Kidney (tissue), 14 donors: ENCODE results near the gene GLT1D1. TPM values are rescaled to one million over a fixed set of nuclear protein-coding genes. Genes with fewer than 3 reads are reported as not detected.

Source experiments
- DNase-seq, 5 donors: peaks; one replicate each; pipeline ENCODE4 v3.0.0-alpha.2; 2013 to 2020
- FAIRE-seq: peaks from 2 replicates; lab custom pipeline; 2012; peaks lifted over from hg19 to GRCh38; lab: Jason Lieb, UNC
- H3K27ac ChIP-seq, 2 donors: one replicate each; pipeline ENCODE4 v1.7.0; 2013; ENCODE audit warnings: low read depth in 2 of 2, low read length in 2 of 2, inconsistent platforms in 1 of 2
- H3K27me3 ChIP-seq: one replicate; pipeline ENCODE4 v1.7.1; 2013; ENCODE audit warnings: low read length, inconsistent platforms; ENCODE audit not compliant: control insufficient read depth, insufficient read depth
- H3K36me3 ChIP-seq, 3 donors: one replicate each; pipeline versions ENCODE4 v1.7.0 to v1.7.1; 2013; ENCODE audit warnings: low read length in 3 of 3, control low read depth in 1 of 3, inconsistent platforms in 1 of 3; ENCODE audit not compliant: insufficient read depth in 3 of 3, control insufficient read depth in 2 of 3
- H3K4me1 ChIP-seq, 3 donors: one replicate each; pipeline versions ENCODE4 v1.7.0 to v1.7.1; 2013; ENCODE audit warnings: low read length in 3 of 3, inconsistent platforms in 1 of 3, low read depth in 1 of 3; ENCODE audit not compliant: control insufficient read depth in 2 of 3, insufficient read depth in 2 of 3
- H3K4me3 ChIP-seq, 3 donors: one replicate each; pipeline versions ENCODE4 v1.7.0 to v1.8.1; 2013; ENCODE audit warnings: low read length in 3 of 3, control low read depth in 1 of 3, inconsistent platforms in 1 of 3
- H3K9ac ChIP-seq, 3 donors: one replicate each; pipeline versions ENCODE4 v1.7.0 to v1.7.1; 2013; ENCODE audit warnings: low read length in 3 of 3, control low read depth in 1 of 3, inconsistent platforms in 1 of 3
- H3K9me3 ChIP-seq, 3 donors: one replicate each; pipeline versions ENCODE4 v1.7.0 to v1.7.1; 2013; ENCODE audit warnings: low read length in 3 of 3, control low read depth in 1 of 3, inconsistent platforms in 1 of 3; ENCODE audit not compliant: control insufficient read depth in 2 of 3, insufficient read depth in 1 of 3
- intact Hi-C: fragments of 100-400 bp; cut with DNase I; formaldehyde crosslinking; loops from one replicate; pipeline ENCODE4 v1.11.1; 2022
- polyA plus RNA-seq: library from polyadenylated mRNA; stranded (reverse); fragments of 350-450 nt; fragmentation: Illumina TruSeq; extraction: RNeasy Lipid Tissue Mini Kit (QIAGEN cat#74804); gene quantifications from one replicate; pipeline ENCODE4 v1.2.3, GENCODE V29; 2014; ENCODE audit warnings: low read depth, low replicate concordance; ENCODE audit not compliant: insufficient read depth
- total RNA-seq: library from RNA; stranded (reverse); fragmentation: NEBNext Ultra II Directional; extraction: Animal tissue kit (Norgen Biotek cat#: 25700); gene quantifications from one replicate; pipeline ENCODE4 v1.2.1, GENCODE V29; 2021
- TF ChIP-seq, protein P1 (sequence below): IDR thresholded peaks from 3 replicates; pipeline ENCODE4 v1.5.1; 2012; ENCODE audit warnings: mild to moderate bottlenecking, moderate library complexity, borderline replicate concordance; ENCODE audit not compliant: insufficient read depth; ENCODE audit errors: extremely low read depth
- donor health status: control.
- donor health status: control.
- donor health status: control.
- donor health status: control.
- donor health status: control.
- donor health status: DM: yes; HTN: yes; CAD: no.
- donor health status: Normal renal cell carcinoma (clear cell type).

Gene GLT1D1
- total and polyA plus RNA-seq, 2 donors from 2014 or later, result 0.41 to 0.45 TPM

DNA sequence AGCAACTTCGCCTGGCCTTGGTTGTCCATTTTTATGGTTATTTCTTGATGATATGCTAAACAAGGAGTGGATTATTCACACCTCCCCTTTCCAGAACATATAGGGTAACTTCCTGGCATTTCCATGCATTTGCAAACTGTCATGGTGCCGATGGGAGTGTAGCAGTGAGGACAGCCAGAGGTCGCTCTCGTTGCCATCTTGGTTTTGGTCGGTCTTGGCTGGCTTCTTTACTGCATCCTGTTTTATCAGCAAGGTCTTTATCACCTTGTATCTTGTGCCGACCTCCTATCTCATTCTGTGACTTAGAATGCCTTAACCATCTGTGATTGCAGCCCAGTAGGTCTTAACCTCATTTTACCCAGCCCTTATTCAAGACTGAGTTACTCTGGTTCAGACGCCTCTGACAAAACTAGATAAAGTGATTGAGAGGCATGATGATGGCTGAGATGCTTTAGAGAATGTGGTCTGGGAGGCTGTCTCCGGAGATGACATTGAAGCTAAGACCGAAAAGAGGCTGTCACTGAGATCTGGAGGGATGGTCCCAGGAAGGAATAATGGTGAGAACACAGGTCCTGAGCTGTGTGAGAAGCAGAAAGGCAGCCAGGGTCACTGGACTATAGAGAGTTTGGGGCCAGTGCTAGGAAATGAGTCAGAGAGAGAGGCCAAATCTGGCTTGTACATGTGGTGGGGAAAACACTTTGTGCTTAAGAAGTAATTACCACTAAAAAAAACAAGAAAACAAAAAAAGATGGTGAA, 2.9 kb downstream of the GLT1D1 start:
- H3K27ac ChIP-seq, result no peak overlapping the region
- DNase-seq, result no peak
- no peaks in the 10 kb centered on the region for H3K9me3 ChIP-seq
- H3K27me3 ChIP-seq, result no peaks in the 10 kb centered on the region
- TF ChIP-seq, protein P1, sequence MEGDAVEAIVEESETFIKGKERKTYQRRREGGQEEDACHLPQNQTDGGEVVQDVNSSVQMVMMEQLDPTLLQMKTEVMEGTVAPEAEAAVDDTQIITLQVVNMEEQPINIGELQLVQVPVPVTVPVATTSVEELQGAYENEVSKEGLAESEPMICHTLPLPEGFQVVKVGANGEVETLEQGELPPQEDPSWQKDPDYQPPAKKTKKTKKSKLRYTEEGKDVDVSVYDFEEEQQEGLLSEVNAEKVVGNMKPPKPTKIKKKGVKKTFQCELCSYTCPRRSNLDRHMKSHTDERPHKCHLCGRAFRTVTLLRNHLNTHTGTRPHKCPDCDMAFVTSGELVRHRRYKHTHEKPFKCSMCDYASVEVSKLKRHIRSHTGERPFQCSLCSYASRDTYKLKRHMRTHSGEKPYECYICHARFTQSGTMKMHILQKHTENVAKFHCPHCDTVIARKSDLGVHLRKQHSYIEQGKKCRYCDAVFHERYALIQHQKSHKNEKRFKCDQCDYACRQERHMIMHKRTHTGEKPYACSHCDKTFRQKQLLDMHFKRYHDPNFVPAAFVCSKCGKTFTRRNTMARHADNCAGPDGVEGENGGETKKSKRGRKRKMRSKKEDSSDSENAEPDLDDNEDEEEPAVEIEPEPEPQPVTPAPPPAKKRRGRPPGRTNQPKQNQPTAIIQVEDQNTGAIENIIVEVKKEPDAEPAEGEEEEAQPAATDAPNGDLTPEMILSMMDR, result no peak
- no peak overlapping the region for H3K4me3 ChIP-seq
- peaks cover 0 to 1% (median 0%) of the 10 kb centered on the region in 3 donors for H3K4me1 ChIP-seq
- no peak overlapping the region for H3K9ac ChIP-seq
- intact Hi-C loops, result no loop called here
- H3K36me3 ChIP-seq, result no peaks in the 10 kb centered on the region
- FAIRE-seq, result no peak

DNA sequence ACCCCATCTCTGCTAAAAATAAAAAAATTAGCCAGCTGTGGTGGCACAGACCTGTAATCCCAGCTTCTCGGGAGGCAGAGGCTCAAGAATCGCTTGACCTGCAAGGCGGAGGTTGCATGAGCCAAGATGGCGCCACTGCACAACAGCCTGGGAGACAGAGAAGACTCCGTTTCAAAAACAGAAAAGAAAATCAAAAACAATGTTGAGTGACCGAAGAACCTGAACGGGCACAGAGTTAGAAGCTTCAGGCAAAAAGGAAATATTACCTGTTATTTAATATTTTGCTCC, 3.5 kb downstream of the GLT1D1 start:
- TF ChIP-seq, protein P1, result no peak
- no peak overlapping the region for H3K27ac ChIP-seq
- no peak overlapping the region for H3K4me3 ChIP-seq
- no peak for FAIRE-seq
- intact Hi-C loops, result no loop called here
- peaks cover 0 to 2% (median 0%) of the 10 kb centered on the region in 3 donors for H3K4me1 ChIP-seq
- H3K27me3 ChIP-seq, result no peaks in the 10 kb centered on the region
- H3K36me3 ChIP-seq, result no peaks in the 10 kb centered on the region
- H3K9me3 ChIP-seq, result no peaks in the 10 kb centered on the region
- DNase-seq, result no peak
- no peak overlapping the region for H3K9ac ChIP-seq

DNA sequence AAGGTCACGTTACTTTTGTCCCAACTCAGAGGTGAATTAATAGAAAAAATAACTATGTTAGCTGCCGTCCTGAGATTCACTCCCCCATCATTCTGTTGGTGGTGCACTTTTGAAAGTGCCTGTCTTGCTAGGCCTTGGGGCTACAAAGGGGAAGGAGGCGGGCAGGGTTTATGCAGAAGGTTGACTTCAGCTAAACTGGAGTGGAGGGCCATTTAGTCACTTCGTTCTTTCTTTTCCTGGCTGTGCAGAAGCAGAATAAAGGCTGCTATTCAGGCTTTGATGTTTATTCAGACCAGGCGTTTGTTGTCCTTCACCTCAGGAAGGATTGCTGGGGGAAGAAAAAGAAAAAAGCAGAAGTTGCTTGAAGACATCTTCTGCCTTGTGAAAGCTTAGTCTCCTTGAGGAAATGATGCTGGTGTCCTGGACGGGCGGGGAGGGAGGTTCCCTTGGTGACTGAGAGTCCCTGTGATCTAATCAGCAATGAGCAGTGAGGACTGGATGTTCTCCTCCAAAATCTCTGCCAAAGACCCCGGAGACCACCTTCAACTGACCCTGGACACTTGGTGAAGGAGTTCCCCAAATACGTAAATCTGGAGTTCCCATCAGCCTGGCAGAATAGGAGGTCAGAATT, 4.0 kb downstream of the GLT1D1 start:
- intact Hi-C loops, result no loop called here
- no peak for FAIRE-seq
- Histone ChIP-seq H3K27ac (no peak overlapping the region), H3K4me1 (peaks cover 0 to 2% (median 0%) of the 10 kb centered on the region in 3 donors), H3K9me3 (no peaks in the 10 kb centered on the region), H3K4me3 (no peak overlapping the region), H3K9ac (no peak overlapping the region), H3K27me3 (no peaks in the 10 kb centered on the region), H3K36me3 (no peaks in the 10 kb centered on the region)
- DNase-seq, result no peak
- TF ChIP-seq, protein P1, result no peak
